B cell (primary cell): ENCODE measurements around the gene PRR35.

ENCODE experiments used
- EZH2 ChIP-seq: IDR thresholded peaks from 2 replicates; pipeline ENCODE4 v1.6.1; 2012; ENCODE audit warnings: borderline replicate concordance, low read depth, mild to moderate bottlenecking, moderate library complexity, low read length; ENCODE audit not compliant: insufficient read depth, poor library complexity, severe bottlenecking
- TF ChIP-seq, protein P1 (sequence below): fragments of 200-600 bp; IDR thresholded peaks from one replicate; pipeline ENCODE4 v1.8.0; 2022; ENCODE audit warnings: antibody characterized with exemption, mild to moderate bottlenecking

DNA sequence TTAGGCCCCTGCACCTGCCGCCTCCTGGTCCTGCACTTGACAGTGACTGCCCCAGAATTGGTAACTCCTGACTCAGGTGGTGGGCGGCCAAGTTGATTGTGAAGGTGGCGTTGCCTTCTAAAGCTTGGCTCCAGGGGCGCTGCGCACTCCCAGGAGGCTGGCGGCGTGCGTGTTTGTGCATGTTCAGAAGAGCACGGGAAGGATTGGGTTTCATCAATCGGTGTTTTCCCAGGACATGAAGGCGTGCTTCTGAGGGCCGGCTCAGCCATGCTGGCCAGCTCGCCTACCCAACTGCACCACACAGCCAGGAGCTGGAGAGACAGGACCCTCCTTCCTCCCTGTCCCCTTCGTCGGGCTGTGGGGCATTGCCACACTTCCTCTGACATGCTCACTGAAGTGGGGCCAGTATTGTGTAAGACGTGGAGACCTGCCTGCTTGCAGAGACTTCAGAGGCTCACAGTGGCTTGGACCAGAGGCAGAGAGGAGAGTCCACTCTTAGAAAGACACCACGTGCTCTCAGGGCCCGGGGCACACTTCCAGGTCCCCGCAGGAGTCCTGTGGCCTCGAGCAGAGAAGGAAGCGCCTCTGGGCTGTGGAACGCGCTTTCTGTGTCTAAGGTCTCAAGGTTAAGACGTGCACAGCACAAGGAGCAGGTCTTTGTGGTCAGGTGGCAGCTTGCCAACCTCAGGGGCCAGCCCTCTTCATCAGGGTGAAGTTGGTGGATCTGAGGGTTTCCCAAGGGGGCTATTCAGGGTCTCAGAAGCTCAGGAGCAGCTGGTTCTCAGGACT, 32.5 kb downstream of the PRR35 start:
- no peak for TF ChIP-seq EZH2
- TF ChIP-seq, protein P1, sequence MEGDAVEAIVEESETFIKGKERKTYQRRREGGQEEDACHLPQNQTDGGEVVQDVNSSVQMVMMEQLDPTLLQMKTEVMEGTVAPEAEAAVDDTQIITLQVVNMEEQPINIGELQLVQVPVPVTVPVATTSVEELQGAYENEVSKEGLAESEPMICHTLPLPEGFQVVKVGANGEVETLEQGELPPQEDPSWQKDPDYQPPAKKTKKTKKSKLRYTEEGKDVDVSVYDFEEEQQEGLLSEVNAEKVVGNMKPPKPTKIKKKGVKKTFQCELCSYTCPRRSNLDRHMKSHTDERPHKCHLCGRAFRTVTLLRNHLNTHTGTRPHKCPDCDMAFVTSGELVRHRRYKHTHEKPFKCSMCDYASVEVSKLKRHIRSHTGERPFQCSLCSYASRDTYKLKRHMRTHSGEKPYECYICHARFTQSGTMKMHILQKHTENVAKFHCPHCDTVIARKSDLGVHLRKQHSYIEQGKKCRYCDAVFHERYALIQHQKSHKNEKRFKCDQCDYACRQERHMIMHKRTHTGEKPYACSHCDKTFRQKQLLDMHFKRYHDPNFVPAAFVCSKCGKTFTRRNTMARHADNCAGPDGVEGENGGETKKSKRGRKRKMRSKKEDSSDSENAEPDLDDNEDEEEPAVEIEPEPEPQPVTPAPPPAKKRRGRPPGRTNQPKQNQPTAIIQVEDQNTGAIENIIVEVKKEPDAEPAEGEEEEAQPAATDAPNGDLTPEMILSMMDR: no peak
